Type B pancreatic cell (in vitro differentiated cells): ENCODE data around the gene ATG16L1. TPM values are rescaled to one million over a fixed set of nuclear protein-coding genes. Genes with fewer than 3 reads are reported as not detected.

ENCODE experiments used
- DNase-seq: peaks from one replicate; pipeline ENCODE4 v3.0.0; 2021; ENCODE audit warnings: mixed read lengths; ENCODE audit not compliant: unreplicated experiment; ENCODE audit errors: extremely low spot score
- H3K27ac Mint-ChIP-seq: 2 replicates; pipeline ENCODE4 v1.8.0; 2021; ENCODE audit warnings: mild to moderate bottlenecking, mixed read lengths
- H3K27me3 Mint-ChIP-seq: 2 replicates; pipeline ENCODE4 v1.8.0; 2021; ENCODE audit warnings: mixed read lengths
- H3K36me3 Mint-ChIP-seq: 2 replicates; pipeline ENCODE4 v1.8.0; 2021; ENCODE audit warnings: mixed read lengths
- H3K4me1 Mint-ChIP-seq: one replicate; pipeline ENCODE4 v1.8.0; 2021; ENCODE audit warnings: mixed read lengths; ENCODE audit not compliant: unreplicated experiment
- H3K4me3 Mint-ChIP-seq: 2 replicates; pipeline ENCODE4 v1.8.0; 2021; ENCODE audit warnings: mild to moderate bottlenecking, mixed read lengths
- H3K9me3 Mint-ChIP-seq: 2 replicates; pipeline ENCODE4 v1.8.0; 2021; ENCODE audit warnings: mixed read lengths
- total RNA-seq: library from RNA; stranded (reverse); gene quantifications from 2 replicates; pipeline ENCODE4 v1.2.1, GENCODE V29; 2021; ENCODE audit warnings: low replicate concordance
- TF ChIP-seq, protein P1 (sequence below): fragments of 200-600 bp; sonication (generic); conservative IDR thresholded peaks from 2 replicates; pipeline ENCODE4 v1.5.0; 2021; ENCODE audit warnings: antibody characterized with exemption, mild to moderate bottlenecking

ATG16L1 gene
- total RNA-seq, 1 donor from 2014 or later: 50.3 TPM

DNA sequence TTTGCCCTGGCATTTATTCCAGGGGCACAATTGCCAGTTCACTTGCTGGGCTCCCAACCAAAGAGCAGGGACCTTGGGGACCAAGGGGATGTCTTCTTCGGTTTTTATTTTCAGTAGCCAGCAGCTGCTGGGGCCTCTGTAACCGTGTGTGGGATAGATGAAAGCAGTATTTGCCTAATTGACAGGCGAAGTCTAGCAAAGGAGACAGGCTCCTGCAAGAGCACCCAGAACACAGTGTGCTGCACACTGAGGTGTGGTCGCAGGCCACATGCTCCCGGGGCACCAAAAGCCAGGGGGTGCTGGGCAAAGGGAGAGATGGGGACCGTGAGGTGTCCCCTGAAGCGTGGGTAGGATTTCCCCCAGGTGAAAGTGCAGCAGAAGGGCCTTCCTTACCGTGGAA, 61.4 kb downstream of the ATG16L1 start:
- peaks cover 8% of the 10 kb centered on the region for H3K27me3 Mint-ChIP-seq
- no peaks in the 10 kb centered on the region for H3K9me3 Mint-ChIP-seq
- H3K4me3 Mint-ChIP-seq: no peak overlapping the region
- H3K4me1 Mint-ChIP-seq: no peaks in the 10 kb centered on the region
- TF ChIP-seq, protein P1, sequence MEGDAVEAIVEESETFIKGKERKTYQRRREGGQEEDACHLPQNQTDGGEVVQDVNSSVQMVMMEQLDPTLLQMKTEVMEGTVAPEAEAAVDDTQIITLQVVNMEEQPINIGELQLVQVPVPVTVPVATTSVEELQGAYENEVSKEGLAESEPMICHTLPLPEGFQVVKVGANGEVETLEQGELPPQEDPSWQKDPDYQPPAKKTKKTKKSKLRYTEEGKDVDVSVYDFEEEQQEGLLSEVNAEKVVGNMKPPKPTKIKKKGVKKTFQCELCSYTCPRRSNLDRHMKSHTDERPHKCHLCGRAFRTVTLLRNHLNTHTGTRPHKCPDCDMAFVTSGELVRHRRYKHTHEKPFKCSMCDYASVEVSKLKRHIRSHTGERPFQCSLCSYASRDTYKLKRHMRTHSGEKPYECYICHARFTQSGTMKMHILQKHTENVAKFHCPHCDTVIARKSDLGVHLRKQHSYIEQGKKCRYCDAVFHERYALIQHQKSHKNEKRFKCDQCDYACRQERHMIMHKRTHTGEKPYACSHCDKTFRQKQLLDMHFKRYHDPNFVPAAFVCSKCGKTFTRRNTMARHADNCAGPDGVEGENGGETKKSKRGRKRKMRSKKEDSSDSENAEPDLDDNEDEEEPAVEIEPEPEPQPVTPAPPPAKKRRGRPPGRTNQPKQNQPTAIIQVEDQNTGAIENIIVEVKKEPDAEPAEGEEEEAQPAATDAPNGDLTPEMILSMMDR: no peak
- no peak for DNase-seq
- no peaks in the 10 kb centered on the region for H3K36me3 Mint-ChIP-seq
- H3K27ac Mint-ChIP-seq: no peak overlapping the region

DNA sequence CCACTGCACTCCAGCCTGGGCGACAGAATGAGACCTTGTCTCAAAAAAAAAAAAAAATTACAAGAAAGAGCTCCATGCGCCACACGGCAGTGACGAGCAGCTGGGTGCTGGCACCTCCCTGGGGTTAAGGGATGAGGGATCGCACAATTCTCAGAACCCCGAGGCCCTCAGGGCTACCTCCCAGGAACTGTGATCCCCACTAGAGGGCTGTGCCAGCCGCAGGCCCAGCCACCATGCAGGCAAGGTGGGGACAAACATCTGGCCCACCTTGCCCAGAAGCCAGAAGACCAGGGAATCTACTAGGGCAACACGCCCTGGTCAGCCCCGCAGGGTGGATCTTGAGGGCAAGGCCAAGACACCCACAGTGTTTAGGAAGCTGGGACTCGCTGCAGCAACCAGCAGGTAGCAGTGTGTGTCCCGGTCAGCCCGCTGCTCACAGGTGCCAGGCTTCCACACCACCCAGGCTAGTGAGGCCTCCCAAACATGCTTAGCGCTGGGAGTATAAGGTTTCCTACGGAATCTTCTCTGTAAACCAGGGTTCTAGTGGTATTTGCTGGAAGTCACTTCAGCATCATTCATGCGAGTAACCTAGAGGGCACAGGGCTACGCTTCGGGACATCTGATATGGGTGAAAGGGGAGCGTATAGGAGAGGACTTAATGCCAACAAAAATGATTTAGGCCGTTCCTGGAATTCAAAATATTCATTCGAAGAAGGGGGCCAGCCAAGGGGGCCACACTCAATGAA, 62.9 kb downstream of the ATG16L1 start:
- TF ChIP-seq, protein P1: no peak
- Mint-ChIP-seq H3K4me1 (no peaks in the 10 kb centered on the region), H3K27me3 (peaks cover 12% of the 10 kb centered on the region), H3K36me3 (no peaks in the 10 kb centered on the region), H3K4me3 (no peak overlapping the region), H3K9me3 (no peaks in the 10 kb centered on the region), H3K27ac (no peak overlapping the region)
- DNase-seq: no peak

DNA sequence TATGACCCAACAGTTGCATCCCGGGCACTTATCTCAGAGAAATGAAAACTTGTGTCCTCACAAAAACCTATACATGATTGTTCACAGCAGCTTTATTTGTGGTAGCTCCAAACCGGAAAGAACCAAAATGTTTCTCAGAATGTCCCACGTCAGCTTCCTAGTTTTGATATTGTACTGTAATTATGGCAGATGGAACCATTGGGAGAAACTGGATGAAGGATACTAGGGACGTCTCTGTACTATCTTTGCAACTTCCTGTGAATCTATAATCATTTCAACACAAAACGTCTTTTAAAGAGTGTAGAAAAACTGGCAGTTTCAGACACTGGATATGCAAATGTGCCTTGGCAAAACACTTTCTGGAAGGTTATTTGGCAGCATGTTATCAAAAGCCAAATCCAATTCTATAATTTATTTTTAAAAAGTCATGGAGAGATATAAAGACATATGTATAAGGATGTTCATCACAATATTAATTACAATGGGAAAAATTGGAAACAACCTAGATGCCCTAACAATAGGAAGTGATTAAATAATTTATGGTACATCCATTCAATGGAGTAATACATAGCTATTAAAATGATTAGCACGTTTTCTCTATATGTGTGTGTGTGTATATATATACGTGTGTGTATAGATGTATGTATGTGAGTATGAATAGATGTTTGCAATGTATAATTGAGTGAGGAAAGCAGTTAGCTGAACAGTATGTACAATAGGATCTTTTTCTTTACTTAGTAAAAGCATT, 65.9 kb downstream of the ATG16L1 start:
- peaks cover 26% of the 10 kb centered on the region for H3K27me3 Mint-ChIP-seq
- H3K4me1 Mint-ChIP-seq: peaks cover 7% of the 10 kb centered on the region
- DNase-seq: no peak
- no peak overlapping the region for H3K27ac Mint-ChIP-seq
- no peaks in the 10 kb centered on the region for H3K36me3 Mint-ChIP-seq
- TF ChIP-seq, protein P1: no peak
- no peak overlapping the region for H3K4me3 Mint-ChIP-seq
- no peaks in the 10 kb centered on the region for H3K9me3 Mint-ChIP-seq

DNA sequence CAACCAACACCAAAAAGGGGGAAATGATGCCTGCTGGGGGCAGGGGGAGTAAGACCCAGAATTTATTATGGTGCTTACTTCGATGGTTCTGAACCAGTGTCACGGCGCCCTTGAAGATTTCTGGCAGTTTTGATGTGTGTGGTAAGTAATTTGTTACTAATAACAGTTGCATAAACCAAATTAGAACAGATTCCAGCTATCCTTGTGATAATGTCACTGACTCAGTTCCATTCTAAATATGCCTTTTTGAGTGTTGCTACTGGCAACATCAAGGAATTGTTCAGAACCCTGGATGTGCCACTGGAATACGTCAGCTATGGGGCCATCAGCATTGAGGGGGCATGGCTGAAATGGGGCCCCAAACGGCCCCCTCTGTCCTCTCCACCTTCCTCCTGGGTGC, 67.8 kb downstream of the ATG16L1 start:
- TF ChIP-seq, protein P1: no peak
- Mint-ChIP-seq H3K4me3 (no peak overlapping the region), H3K9me3 (no peaks in the 10 kb centered on the region), H3K4me1 (peaks cover 7% of the 10 kb centered on the region), H3K27me3 (peaks cover 29% of the 10 kb centered on the region), H3K27ac (no peak overlapping the region), H3K36me3 (no peaks in the 10 kb centered on the region)
- DNase-seq: no peak

DNA sequence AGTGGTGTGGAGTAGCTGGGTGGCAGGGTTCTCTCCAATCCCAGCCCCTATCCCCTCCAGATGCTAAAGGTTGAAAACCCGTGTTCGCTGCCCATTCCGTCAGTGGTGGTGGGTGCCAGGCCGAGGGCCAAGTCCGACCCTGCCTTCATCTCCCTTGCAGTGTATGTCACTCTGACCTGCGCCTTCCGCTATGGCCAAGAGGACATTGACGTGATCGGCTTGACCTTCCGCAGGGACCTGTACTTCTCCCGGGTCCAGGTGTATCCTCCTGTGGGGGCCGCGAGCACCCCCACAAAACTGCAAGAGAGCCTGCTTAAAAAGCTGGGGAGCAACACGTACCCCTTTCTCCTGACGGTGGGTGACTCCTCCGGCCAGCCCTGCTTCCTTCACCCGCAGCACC, 69.0 kb downstream of the ATG16L1 start:
- TF ChIP-seq, protein P1: no peak
- DNase-seq: no peak
- Mint-ChIP-seq H3K27me3 (peaks cover 29% of the 10 kb centered on the region), H3K4me3 (no peak overlapping the region), H3K36me3 (no peaks in the 10 kb centered on the region), H3K9me3 (no peaks in the 10 kb centered on the region), H3K4me1 (peaks cover 7% of the 10 kb centered on the region), H3K27ac (no peak overlapping the region)
